Body of pancreas (tissue), 4 donors: ENCODE measurements around the gene BOC.

Experiments used
- CTCF ChIP-seq, 7 experiments: fragments of 450-650 bp in 4 of 7; fragments of 200-600 bp in 3 of 7; sonication (generic) in 3 of 7; IDR thresholded peaks; one replicate each; pipeline ENCODE4 v1.5.1; 2016 to 2019; ENCODE audit warnings: antibody characterized with exemption in 7 of 7
- POLR2A ChIP-seq, 3 donors: fragments of 450-650 bp; IDR thresholded peaks; one replicate each; pipeline ENCODE4 v1.6.1; 2016; ENCODE audit warnings: antibody characterized with exemption in 3 of 3, mild to moderate bottlenecking in 2 of 3

DNA sequence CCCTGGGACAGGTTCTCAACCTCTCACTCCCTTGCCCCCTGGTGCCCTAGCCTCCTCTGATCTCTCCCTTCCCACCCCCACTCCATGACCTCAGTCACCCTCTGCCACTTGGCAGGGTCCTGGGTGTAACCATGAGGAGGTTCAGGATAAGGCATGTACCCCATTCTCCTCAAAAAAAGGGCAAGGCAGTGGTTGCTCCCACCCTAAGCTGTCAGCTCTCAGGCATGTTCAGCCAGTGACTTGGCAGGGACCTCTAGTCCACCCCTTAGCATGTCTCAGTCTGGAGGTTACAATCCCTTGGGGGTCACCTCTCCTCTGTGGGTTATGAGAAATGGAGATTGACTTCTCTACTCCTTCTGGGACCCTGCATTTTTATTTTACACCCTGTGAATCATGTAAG, 11.0 kb upstream of the BOC start:
- TF ChIP-seq CTCF (IDR thresholded peaks at IDR 0.05) (no peak), POLR2A (IDR thresholded peaks at IDR 0.05) (no peak)
